GM13977 (cell line): Measurements from ENCODE around the gene LIN7B.

ENCODE experiments used
- DNase-seq: peaks from one replicate; pipeline ENCODE4 v3.0.0; 2012; ENCODE audit warnings: low spot score
- CTCF ChIP-seq: IDR thresholded peaks from 2 replicates; pipeline ENCODE4 v1.5.1; 2012; ENCODE audit warnings: mild to moderate bottlenecking, control low read depth; ENCODE audit not compliant: insufficient read depth; ENCODE audit errors: extremely low read depth, missing control alignments
- in situ Hi-C: fragments of 300-500 bp; cut with MboI; formaldehyde crosslinking; loops from one replicate; pipeline ENCODE4 v1.12.0; 2022; ENCODE audit warnings: low sequenced_read_pairs, low pct_unique_long_range_greater_than_20kb, mixed read lengths, inconsistent platforms; ENCODE audit not compliant: unreplicated experiment

LIN7B gene

GRCh38 chr19:49097453-49098288, 16.5 kb upstream of the LIN7B start:
- peak; percentile 98 for TF ChIP-seq CTCF
- DNase-seq: peak; percentile 85
- in situ Hi-C loops: no loop called here

GRCh38 chr19:49098795-49099194, 15.4 kb upstream of the LIN7B start:
- in situ Hi-C loops: no loop called here
- DNase-seq: no peak
- no peak for TF ChIP-seq CTCF

GRCh38 chr19:49101160-49101559, 13.0 kb upstream of the LIN7B start:
- DNase-seq: no peak
- no peak for TF ChIP-seq CTCF
- in situ Hi-C loops: no loop called here

- TF ChIP-seq CTCF: no peak
- in situ Hi-C loops: no loop called here
- no peak for DNase-seq
Observed at GRCh38 chr19:49102303-49102702, 11.9 kb upstream of the LIN7B start.

- no peak for TF ChIP-seq CTCF
- in situ Hi-C loops: no loop called here
- no peak for DNase-seq
Observed at GRCh38 chr19:49103331-49104085, 10.7 kb upstream of the LIN7B start.

GRCh38 chr19:49104229-49104864, 9.8 kb upstream of the LIN7B start:
- no peak for TF ChIP-seq CTCF
- in situ Hi-C loops: no loop called here
- no peak for DNase-seq
